ENCODE results near the gene MIPOL1. TPM values are rescaled to one million over a fixed set of nuclear protein-coding genes. Genes with fewer than 3 reads are reported as not detected.

MIPOL1 gene
- total RNA-seq, 1 donor from 2014 or later, result not detected

DNA sequence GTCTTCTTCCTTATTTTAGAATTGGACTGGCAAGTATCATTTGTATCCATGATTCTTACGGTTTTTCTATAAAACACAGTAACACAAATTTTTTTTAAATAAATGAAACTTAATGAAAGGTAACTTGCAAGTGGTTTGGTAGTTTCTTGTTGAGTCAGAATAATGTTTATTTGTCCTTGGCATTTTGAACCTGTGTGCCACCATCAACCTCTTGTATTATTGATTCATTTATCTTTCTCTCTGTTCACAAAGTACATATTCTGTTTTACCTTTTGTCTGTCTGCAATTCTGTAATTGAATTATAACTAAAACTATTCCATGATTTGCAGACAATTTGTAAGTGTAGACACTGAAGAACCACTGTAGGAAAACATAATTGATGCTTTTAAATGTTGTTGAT is 54.7 kb downstream of the MIPOL1 start:
- no peaks in the 10 kb centered on the region for H3K36me3 Mint-ChIP-seq (ENCODE audit: low read depth)
- intact Hi-C loops (cut with micrococcal nuclease), result no loop called here
- H3K4me1 Mint-ChIP-seq (ENCODE audit: low read depth), result no peaks in the 10 kb centered on the region
- no peak overlapping the region for H3K27ac Mint-ChIP-seq
- H3K4me3 Mint-ChIP-seq (ENCODE audit: low read depth), result no peak overlapping the region
- no peak for DNase-seq (ENCODE audit: low spot score)
- H3K9me3 Mint-ChIP-seq, result no peaks in the 10 kb centered on the region
- H3K27me3 Mint-ChIP-seq (ENCODE audit: low read depth), result no peaks in the 10 kb centered on the region

DNA sequence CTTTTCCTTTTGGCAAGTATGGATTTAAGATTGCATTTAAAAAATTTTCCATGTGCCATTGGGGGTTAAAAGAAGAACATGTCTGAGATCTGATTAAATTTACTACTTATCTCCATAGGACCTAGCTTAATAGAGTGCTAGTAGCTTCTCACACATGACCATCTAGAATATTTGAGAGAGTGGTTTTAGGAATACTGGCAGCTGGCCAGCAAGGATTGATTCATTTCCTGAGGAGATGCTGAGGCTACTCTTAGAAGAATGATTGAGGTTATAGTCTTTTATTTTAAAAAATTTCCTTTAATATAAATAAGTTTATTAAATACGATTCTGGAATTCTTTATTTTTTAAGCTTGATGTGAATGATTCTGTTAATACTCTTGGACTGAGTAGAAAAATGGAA is 56.2 kb downstream of the MIPOL1 start:
- no peak overlapping the region for H3K4me3 Mint-ChIP-seq (ENCODE audit: low read depth)
- no peaks in the 10 kb centered on the region for H3K36me3 Mint-ChIP-seq (ENCODE audit: low read depth)
- DNase-seq (ENCODE audit: low spot score), result no peak
- H3K4me1 Mint-ChIP-seq (ENCODE audit: low read depth), result no peaks in the 10 kb centered on the region
- H3K27ac Mint-ChIP-seq, result no peak overlapping the region
- H3K9me3 Mint-ChIP-seq, result no peaks in the 10 kb centered on the region
- H3K27me3 Mint-ChIP-seq (ENCODE audit: low read depth), result no peaks in the 10 kb centered on the region
- intact Hi-C loops (cut with micrococcal nuclease), result no loop called here

DNA sequence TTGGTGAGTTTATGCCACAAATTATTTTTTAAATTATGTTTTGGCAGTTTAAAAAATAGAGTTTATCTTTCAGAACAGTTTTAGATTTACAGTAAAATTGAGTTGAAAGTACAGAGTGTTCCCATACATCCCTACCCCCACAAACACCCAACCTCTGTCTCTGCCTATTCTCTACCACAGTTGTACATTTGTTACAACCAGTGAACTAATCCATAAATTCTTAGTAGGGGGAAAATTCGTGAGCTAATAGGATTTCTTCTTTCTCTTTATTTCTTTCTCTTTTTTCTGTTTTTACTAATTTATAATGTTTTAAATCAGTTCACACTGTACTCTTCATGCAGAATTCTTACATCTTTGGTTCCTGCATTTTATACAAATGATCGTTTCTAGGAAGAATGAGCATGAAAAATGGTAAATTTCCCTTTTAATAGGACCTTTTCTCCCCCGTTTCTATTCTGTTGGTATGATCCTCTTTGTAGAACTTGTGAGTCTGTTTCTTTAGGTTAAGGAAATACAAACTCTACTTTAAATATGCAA is 56.7 kb downstream of the MIPOL1 start:
- DNase-seq (ENCODE audit: low spot score), result no peak
- H3K4me1 Mint-ChIP-seq (ENCODE audit: low read depth), result no peaks in the 10 kb centered on the region
- H3K36me3 Mint-ChIP-seq (ENCODE audit: low read depth), result no peaks in the 10 kb centered on the region
- no peaks in the 10 kb centered on the region for H3K27me3 Mint-ChIP-seq (ENCODE audit: low read depth)
- intact Hi-C loops (cut with micrococcal nuclease), result no loop called here
- H3K4me3 Mint-ChIP-seq (ENCODE audit: low read depth), result no peak overlapping the region
- H3K9me3 Mint-ChIP-seq, result no peaks in the 10 kb centered on the region
- H3K27ac Mint-ChIP-seq, result no peak overlapping the region

DNA sequence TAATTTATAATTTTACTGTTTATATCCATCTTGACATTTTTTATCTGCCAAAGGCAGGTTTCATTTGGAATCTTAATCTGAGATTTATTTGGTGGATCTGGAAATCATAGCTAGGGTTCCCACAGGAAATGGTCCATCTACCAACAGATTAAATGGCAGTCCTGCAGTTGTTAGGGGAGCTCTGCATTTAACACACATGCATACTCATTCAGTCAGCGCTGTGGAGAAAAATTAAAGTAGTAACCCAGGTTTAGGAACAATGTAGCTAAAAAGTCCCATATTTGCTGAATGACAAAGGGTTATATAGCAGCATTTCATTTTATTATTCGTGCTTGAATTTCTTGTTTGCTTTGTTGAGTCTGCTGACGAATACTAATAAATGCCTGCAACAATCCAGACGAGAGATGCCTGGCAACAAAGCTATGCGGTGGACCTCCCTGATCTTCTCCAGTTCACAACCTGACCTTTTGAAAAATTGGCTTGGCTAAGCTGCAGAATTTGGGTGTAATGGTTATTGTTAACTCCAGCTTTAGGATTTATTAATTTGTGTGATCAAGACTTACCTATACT is 59.8 kb downstream of the MIPOL1 start:
- no peaks in the 10 kb centered on the region for H3K4me1 Mint-ChIP-seq (ENCODE audit: low read depth)
- no peak overlapping the region for H3K4me3 Mint-ChIP-seq (ENCODE audit: low read depth)
- no peak for DNase-seq (ENCODE audit: low spot score)
- no peak overlapping the region for H3K27ac Mint-ChIP-seq
- no peaks in the 10 kb centered on the region for H3K27me3 Mint-ChIP-seq (ENCODE audit: low read depth)
- no peaks in the 10 kb centered on the region for H3K36me3 Mint-ChIP-seq (ENCODE audit: low read depth)
- intact Hi-C loops (cut with micrococcal nuclease), result no loop called here
- no peaks in the 10 kb centered on the region for H3K9me3 Mint-ChIP-seq

DNA sequence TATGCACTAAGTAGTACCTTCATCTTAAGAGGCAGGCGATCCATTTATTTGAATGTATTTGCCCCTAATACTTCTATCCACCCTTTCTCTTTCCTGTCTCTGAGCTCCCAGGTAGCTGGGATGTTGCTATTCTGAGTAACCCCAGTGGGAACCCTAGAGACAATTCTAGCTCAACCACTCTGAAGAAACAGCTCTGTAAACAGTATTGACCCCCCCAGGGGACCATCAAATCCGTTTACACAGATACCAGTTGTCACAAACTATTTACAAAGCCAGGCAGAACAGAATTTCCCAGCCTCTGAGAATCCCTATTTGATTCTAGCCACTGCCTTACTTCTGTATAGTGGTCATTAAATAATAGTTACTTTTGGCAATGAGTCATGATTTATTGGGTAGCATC is 64.9 kb downstream of the MIPOL1 start:
- no peak overlapping the region for H3K4me3 Mint-ChIP-seq (ENCODE audit: low read depth)
- H3K4me1 Mint-ChIP-seq (ENCODE audit: low read depth), result no peaks in the 10 kb centered on the region
- no peak overlapping the region for H3K27ac Mint-ChIP-seq
- DNase-seq (ENCODE audit: low spot score), result no peak
- no peaks in the 10 kb centered on the region for H3K9me3 Mint-ChIP-seq
- intact Hi-C loops (cut with micrococcal nuclease), result no loop called here
- H3K36me3 Mint-ChIP-seq (ENCODE audit: low read depth), result no peaks in the 10 kb centered on the region
- no peaks in the 10 kb centered on the region for H3K27me3 Mint-ChIP-seq (ENCODE audit: low read depth)

DNA sequence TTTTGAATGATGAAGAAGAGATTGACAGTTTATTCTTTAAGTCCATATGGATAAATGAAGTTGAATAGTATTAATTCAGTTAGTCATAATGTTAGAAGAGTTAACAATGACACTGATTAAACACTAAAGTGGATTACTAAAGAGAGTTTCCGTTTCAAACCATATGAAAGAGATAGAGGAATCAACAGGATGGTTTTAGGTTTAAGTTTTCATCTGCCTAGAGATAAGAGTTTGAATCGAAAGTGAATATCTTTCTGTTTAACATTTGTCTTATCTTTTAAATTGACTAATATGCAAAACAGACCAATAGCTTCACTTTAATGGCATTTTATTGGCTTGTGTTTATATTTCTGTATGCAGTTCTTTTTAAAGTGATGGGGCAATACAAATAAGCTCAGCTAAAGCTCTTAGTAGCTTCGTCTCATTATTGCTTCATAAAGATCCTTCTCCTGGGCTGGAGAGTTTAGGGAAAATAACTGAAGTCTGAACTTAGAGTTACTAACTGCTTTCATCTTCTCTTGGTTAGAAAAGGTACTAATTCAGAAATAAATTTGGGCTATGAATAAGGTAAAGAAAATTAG is 66.0 kb downstream of the MIPOL1 start:
- Mint-ChIP-seq H3K27me3 (ENCODE audit: low read depth) (no peaks in the 10 kb centered on the region), H3K27ac (no peak overlapping the region), H3K4me3 (ENCODE audit: low read depth) (no peak overlapping the region), H3K4me1 (ENCODE audit: low read depth) (no peaks in the 10 kb centered on the region), H3K36me3 (ENCODE audit: low read depth) (no peaks in the 10 kb centered on the region), H3K9me3 (no peaks in the 10 kb centered on the region)
- no peak for DNase-seq (ENCODE audit: low spot score)
- intact Hi-C loops (cut with micrococcal nuclease), result no loop called here

DNA sequence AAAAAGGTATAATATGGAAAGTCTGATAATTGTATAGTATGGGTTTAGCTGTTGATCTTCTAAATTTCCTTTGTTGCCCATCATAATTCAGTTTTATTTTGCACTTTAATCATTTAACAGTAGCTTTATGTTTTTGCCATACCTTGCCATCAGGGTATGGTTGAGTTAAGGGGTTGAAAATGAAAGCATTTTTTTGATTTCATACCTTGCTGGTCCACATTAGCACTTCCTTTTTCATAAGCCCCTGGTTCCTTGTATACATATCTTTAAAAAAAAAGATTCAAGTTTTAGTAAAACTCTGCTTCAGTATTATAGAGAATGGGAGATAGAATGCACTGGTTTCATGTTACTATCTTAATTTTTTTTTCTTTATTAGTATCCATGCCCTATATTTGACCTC is 71.1 kb downstream of the MIPOL1 start:
- intact Hi-C loops (cut with micrococcal nuclease), result no loop called here
- H3K4me1 Mint-ChIP-seq (ENCODE audit: low read depth), result no peaks in the 10 kb centered on the region
- no peaks in the 10 kb centered on the region for H3K9me3 Mint-ChIP-seq
- DNase-seq (ENCODE audit: low spot score), result no peak
- no peak overlapping the region for H3K27ac Mint-ChIP-seq
- no peak overlapping the region for H3K4me3 Mint-ChIP-seq (ENCODE audit: low read depth)
- H3K27me3 Mint-ChIP-seq (ENCODE audit: low read depth), result no peaks in the 10 kb centered on the region
- no peaks in the 10 kb centered on the region for H3K36me3 Mint-ChIP-seq (ENCODE audit: low read depth)

DNA sequence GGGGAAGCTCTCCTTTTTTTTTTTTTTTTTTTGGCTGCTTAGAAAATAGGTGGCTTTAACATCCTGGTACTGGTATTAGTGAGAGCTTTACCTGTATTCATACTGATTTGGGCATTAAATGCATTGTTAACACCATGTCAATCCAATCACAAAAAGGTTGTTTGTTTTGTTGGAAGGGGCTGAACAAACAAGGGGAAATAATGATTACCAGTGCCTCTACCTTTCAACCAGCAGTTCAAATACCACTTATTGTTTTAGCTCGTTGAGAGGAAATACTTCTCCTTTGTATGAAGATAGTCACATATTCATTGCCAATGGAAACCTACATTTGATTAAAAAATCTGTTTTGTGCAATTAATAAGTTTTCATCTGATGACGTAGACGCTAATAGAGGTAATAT is 72.9 kb downstream of the MIPOL1 start:
- intact Hi-C loops (cut with micrococcal nuclease), result no loop called here
- no peaks in the 10 kb centered on the region for H3K27me3 Mint-ChIP-seq (ENCODE audit: low read depth)
- H3K4me3 Mint-ChIP-seq (ENCODE audit: low read depth), result no peak overlapping the region
- no peaks in the 10 kb centered on the region for H3K9me3 Mint-ChIP-seq
- no peak overlapping the region for H3K27ac Mint-ChIP-seq
- no peak for DNase-seq (ENCODE audit: low spot score)
- H3K36me3 Mint-ChIP-seq (ENCODE audit: low read depth), result no peaks in the 10 kb centered on the region
- no peaks in the 10 kb centered on the region for H3K4me1 Mint-ChIP-seq (ENCODE audit: low read depth)

DNA sequence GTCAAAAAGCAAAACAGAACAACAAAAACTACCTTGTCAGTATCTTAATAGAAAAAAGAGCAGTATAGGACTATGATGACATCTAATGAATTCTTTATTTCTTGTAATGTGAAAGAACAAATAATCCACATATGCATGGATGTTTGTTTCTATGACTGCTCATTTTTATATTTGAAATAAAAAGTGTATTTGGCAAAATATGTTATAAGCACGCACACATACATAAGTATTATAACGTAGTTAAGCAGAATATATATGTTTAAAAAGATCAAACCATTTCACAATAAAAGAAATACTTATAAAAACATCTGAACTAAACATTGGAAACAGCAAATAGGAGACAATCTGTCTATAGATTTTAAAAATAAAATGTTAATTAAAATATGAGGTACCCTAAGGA is 74.8 kb downstream of the MIPOL1 start:
- Mint-ChIP-seq H3K9me3 (no peaks in the 10 kb centered on the region), H3K36me3 (ENCODE audit: low read depth) (no peaks in the 10 kb centered on the region), H3K27ac (no peak overlapping the region), H3K4me3 (ENCODE audit: low read depth) (no peak overlapping the region), H3K4me1 (ENCODE audit: low read depth) (no peaks in the 10 kb centered on the region), H3K27me3 (ENCODE audit: low read depth) (no peaks in the 10 kb centered on the region)
- intact Hi-C loops (cut with micrococcal nuclease), result no loop called here
- DNase-seq (ENCODE audit: low spot score), result no peak

DNA sequence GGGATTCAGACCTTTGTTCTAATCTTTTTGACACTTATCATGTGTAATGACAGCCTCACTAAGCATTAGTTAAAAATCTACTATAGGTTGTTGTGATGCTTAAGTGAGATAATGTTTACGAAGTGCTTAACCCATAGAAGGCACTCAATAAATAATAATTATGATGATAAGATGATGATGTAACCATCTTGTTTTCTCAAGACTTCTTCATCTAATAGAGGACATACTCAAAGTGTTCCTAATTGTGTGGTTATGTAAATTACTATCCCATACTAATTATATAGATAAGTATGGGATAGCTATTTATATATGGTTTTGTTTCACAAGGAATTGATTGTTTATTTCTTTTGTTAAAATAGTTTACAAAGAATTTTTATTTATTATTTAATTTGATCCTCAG is 76.9 kb downstream of the MIPOL1 start:
- Mint-ChIP-seq H3K27ac (no peak overlapping the region), H3K4me3 (ENCODE audit: low read depth) (no peak overlapping the region), H3K36me3 (ENCODE audit: low read depth) (no peaks in the 10 kb centered on the region), H3K27me3 (ENCODE audit: low read depth) (no peaks in the 10 kb centered on the region), H3K9me3 (no peaks in the 10 kb centered on the region), H3K4me1 (ENCODE audit: low read depth) (no peaks in the 10 kb centered on the region)
- intact Hi-C loops (cut with micrococcal nuclease), result no loop called here
- no peak for DNase-seq (ENCODE audit: low spot score)

DNA sequence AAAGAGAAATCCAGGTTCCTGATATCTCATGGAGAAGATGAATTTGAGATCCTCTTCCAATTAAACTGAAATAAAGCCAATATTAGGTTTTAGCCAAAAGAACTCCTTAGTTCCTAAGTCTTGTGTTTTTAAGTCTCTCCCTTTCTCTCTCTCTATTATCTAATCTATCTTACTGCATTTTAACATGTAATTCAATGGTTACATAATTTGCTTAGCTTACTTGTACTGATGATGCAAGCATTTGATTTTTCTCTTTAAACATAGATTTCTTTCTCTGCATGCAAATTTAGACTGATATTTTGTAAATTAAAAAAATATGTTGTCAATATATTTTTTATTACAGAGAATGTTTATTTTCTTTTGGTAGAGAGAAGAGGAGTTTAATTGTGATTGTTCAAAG is 78.2 kb downstream of the MIPOL1 start:
- H3K27ac Mint-ChIP-seq, result no peak overlapping the region
- no peaks in the 10 kb centered on the region for H3K4me1 Mint-ChIP-seq (ENCODE audit: low read depth)
- H3K36me3 Mint-ChIP-seq (ENCODE audit: low read depth), result no peaks in the 10 kb centered on the region
- intact Hi-C loops (cut with micrococcal nuclease), result no loop called here
- no peaks in the 10 kb centered on the region for H3K9me3 Mint-ChIP-seq
- H3K27me3 Mint-ChIP-seq (ENCODE audit: low read depth), result no peaks in the 10 kb centered on the region
- no peak for DNase-seq (ENCODE audit: low spot score)
- no peak overlapping the region for H3K4me3 Mint-ChIP-seq (ENCODE audit: low read depth)

DNA sequence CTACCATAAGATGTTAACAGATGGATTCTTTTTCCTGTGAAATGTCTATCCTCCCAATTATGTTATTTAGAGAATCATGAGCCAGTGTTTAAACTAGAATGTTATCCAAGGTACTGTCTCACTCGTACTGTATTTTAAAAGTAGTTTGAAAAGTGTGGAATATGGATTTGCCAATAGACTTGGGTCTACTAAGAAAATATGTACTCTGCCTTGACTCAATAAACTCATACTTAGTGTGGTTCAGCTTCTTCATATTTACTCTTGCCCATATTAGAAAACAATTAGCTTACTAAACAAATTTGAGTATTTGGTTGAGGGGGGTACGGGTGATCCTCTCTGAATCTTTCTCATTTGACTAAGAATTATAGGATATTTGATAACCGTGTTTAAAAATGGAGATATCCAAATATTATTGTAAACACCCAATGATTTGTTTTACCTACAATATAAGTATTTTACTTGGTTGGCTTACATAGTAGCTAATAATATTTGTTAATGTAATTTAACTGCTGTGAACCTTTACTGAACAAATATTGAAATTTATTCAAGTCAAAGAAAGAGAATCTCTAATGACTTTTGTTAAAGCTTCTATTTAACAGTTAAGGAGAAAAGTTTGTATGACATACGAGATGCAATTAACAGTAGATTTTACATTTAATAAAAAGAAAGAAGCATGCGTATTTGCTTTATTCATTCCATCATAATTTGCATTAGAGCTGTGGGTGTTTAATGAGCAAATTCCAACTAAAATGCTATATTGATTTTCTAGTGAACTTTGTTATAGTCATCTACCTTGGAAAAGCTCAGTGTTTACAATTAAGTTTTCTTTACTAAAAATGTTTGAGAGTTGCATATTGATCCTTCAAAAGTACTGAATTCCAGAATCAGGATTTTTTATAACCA is 81.2 kb downstream of the MIPOL1 start:
- intact Hi-C loops (cut with micrococcal nuclease), result no loop called here
- no peak for DNase-seq (ENCODE audit: low spot score)
- H3K27me3 Mint-ChIP-seq (ENCODE audit: low read depth), result no peaks in the 10 kb centered on the region
- no peaks in the 10 kb centered on the region for H3K9me3 Mint-ChIP-seq
- H3K27ac Mint-ChIP-seq, result no peak overlapping the region
- H3K4me3 Mint-ChIP-seq (ENCODE audit: low read depth), result no peak overlapping the region
- no peaks in the 10 kb centered on the region for H3K36me3 Mint-ChIP-seq (ENCODE audit: low read depth)
- no peaks in the 10 kb centered on the region for H3K4me1 Mint-ChIP-seq (ENCODE audit: low read depth)

DNA sequence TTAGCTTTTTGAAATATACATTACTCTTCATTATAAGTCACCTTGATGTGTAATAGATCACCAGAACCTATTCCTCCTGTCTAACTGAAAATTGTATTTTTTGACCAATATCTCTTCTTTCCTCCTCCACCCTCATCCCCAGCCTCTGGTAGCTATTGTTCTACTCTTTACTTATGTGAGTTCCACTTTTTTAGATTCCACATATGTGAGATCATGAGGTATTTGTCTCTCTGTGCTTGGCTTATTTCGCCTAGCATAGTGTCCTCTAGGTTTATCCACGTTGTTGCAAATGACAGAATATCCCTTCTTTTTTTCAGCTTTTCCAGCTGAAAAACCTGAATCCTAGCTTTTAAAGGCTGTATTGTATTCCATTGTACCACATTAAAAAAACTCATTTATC is 82.1 kb downstream of the MIPOL1 start:
- no peak for DNase-seq (ENCODE audit: low spot score)
- Mint-ChIP-seq H3K36me3 (ENCODE audit: low read depth) (no peaks in the 10 kb centered on the region), H3K4me1 (ENCODE audit: low read depth) (no peaks in the 10 kb centered on the region), H3K27me3 (ENCODE audit: low read depth) (no peaks in the 10 kb centered on the region), H3K4me3 (ENCODE audit: low read depth) (no peak overlapping the region), H3K9me3 (no peaks in the 10 kb centered on the region), H3K27ac (no peak overlapping the region)
- intact Hi-C loops (cut with micrococcal nuclease), result no loop called here

Data from activated T-helper 2 cell treated with anti-CD3 and anti-CD28 coated beads, Interferon-gamma antibody, Interleukin-2, Interleukin-4, amounts not matched to agents 10 μg/mL and 5 μg/mL and 100 μg/mL, durations not matched to agents 14 hours and 24 hours and 36 hours (primary cell).